ENCODE data around the gene PROM1. TPM values are rescaled to one million over a fixed set of nuclear protein-coding genes. Genes with fewer than 3 reads are reported as not detected.

PROM1 gene
- total RNA-seq, 6 experiments from 2014 or later: 0.86 to 2.2 (median 1.3) TPM

DNA sequence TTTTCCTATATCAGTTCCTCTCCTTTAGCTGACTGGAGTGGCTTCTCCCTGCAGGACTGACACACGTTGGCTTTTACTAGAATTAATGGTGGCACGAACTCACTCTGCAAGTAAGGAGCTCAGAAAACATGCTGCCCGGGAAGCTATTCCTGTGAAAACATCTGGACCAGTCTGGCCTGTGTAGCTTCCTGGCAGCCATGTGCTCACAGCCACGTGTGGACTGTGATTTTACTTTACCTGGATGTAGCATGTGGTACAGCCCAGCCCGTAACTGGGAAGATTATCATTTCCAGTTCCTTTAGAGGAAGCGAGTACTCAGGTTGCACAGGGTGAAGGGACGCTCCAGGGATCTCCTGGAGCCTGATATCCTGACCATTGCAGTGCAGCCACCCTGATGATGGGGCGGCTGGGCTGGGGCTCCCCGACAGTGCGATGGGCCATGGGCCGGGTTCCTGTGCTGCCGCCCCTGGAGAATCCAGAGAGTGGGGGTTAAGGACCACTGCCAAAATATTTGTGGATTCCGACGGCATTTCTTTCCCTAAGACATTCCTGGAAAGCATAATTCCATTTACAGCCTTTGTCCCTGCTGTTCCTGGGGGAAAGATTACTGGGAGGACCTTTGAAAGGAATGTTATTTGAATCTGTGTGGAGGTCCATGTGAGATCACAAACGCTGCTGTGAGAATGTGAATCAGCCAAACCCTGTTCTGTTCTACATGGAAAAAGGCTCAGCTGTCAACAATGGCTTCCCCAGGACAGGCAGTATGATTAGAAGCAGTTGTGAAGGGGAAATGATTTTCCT is 35.0 kb downstream of the PROM1 start:
- Histone ChIP-seq H3K27me3 (no peaks in the 10 kb centered on the region), H3K9me3 (no peaks in the 10 kb centered on the region), H3K27ac (no peak overlapping the region), H3K4me3 (no peak overlapping the region), H3K4me1 (no peaks in the 10 kb centered on the region), H3K36me3 (no peaks in the 10 kb centered on the region)
- intact Hi-C loops (cut with DNase I): no loop called here
- WGBS (ENCODE audit: insufficient coverage, low coverage, low lambda C conversion rate, missing lambda C conversion rate): 63% methylated on average over 8 of the region's 15 CpGs
- no peak for ATAC-seq
- DNase-seq: no peak
- no peak for TF ChIP-seq POLR2A (IDR thresholded peaks at IDR 0.05)
- TF ChIP-seq, protein P1, sequence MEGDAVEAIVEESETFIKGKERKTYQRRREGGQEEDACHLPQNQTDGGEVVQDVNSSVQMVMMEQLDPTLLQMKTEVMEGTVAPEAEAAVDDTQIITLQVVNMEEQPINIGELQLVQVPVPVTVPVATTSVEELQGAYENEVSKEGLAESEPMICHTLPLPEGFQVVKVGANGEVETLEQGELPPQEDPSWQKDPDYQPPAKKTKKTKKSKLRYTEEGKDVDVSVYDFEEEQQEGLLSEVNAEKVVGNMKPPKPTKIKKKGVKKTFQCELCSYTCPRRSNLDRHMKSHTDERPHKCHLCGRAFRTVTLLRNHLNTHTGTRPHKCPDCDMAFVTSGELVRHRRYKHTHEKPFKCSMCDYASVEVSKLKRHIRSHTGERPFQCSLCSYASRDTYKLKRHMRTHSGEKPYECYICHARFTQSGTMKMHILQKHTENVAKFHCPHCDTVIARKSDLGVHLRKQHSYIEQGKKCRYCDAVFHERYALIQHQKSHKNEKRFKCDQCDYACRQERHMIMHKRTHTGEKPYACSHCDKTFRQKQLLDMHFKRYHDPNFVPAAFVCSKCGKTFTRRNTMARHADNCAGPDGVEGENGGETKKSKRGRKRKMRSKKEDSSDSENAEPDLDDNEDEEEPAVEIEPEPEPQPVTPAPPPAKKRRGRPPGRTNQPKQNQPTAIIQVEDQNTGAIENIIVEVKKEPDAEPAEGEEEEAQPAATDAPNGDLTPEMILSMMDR (IDR thresholded peaks at IDR 0.05): no peak

DNA sequence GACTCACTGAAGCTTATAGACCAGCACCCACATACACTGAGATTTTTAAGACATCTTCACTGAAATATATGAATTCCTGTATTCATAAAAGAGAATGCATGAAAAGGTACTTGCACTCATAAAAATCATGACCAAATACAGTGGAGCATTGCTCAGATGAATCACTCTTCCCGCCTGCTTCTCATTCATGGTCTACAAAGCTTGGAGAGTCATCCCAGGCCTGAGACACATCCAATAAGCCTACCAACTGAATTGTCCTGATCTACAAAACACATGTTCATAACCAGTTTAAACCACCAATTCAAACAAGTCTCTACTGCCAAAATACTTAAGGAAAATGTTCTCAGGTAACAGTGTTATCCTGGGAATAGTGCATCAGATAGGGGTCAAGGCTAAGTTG is 38.1 kb downstream of the PROM1 start:
- intact Hi-C loops (cut with DNase I): no loop called here
- H3K36me3 ChIP-seq: no peaks in the 10 kb centered on the region
- no peak overlapping the region for H3K4me3 ChIP-seq
- TF ChIP-seq, protein P1 (IDR thresholded peaks at IDR 0.05): no peak
- no peak for TF ChIP-seq POLR2A (IDR thresholded peaks at IDR 0.05)
- H3K27me3 ChIP-seq: no peaks in the 10 kb centered on the region
- ATAC-seq (no peak), DNase-seq (no peak)
- WGBS (ENCODE audit: insufficient coverage, low coverage, low lambda C conversion rate, missing lambda C conversion rate): 100% methylated on average over 1 of the region's 1 CpG
- H3K27ac ChIP-seq: no peak overlapping the region
- no peaks in the 10 kb centered on the region for H3K9me3 ChIP-seq
- H3K4me1 ChIP-seq: no peaks in the 10 kb centered on the region

DNA sequence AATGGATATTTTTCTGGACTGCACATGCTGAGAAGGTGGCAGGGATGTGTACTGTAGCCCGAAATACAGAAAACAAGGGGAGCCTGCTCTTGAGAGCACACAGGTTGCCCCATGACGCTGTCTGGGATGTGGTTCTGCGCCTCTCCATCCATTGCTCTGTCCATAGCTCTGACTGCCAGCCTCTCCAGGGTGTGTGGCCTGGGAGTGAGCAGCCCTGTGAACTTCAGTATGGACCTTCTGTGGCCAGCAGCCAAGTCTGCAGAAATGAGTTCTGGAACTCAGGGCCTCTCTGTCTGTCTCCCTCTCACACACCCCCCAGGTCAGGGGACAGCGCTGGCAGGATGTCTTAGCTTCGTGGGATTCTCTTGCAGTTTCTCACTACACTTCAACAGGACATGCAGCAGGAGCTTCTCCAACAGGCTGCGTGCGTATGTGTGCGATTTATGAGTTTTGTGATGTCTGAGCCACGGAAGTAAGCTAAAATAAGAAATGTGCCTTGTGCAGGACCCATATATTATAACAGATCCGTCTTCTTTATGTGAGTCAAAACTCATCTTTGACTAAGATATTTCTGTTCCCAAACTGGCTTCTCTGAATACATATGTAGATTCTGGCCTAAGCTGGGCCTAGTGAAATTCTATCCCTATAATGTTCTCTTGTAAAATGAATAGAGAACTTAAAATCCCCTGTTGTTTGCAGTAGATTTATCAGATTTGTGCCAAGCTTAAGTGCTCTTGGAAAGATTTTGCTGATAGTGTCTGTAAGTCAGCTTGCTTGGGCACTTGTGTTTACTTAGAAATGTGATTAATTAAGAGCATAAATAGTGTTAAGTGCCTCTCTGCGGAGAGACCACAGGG is 40.0 kb downstream of the PROM1 start:
- no peak for DNase-seq
- Histone ChIP-seq H3K4me1 (no peaks in the 10 kb centered on the region), H3K36me3 (no peaks in the 10 kb centered on the region), H3K4me3 (no peak overlapping the region), H3K27ac (no peak overlapping the region), H3K27me3 (no peaks in the 10 kb centered on the region), H3K9me3 (no peaks in the 10 kb centered on the region)
- intact Hi-C loops (cut with DNase I): no loop called here
- ATAC-seq: peak in 2 of 4 donors; percentile 38 to 39
- 68% methylated on average over 8 of the region's 11 CpGs for WGBS (ENCODE audit: insufficient coverage, low coverage, low lambda C conversion rate, missing lambda C conversion rate)
- TF ChIP-seq, protein P1 (IDR thresholded peaks at IDR 0.05): no peak
- TF ChIP-seq POLR2A (IDR thresholded peaks at IDR 0.05): no peak

DNA sequence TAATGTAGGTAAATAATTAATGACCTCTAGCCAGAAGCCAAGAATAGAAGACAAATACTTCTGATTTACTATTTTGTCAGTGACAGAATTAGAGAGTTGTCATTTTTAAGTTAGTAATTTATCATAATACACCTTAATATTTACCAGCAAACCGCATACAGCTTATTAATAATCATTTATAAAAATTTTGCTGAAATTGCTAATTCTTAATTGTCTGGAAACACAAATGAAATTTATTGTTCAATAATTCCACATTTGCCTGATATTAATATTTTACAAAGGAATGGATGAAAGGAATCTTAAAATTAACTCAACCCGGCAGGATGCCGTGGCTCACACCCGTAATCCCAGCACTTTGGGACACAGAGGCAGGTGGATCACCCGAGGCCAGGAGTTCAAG is 44.7 kb downstream of the PROM1 start:
- no peaks in the 10 kb centered on the region for H3K9me3 ChIP-seq
- no peak for ATAC-seq
- H3K36me3 ChIP-seq: no peaks in the 10 kb centered on the region
- peaks cover 0 to 4% (median 2%) of the 10 kb centered on the region in 4 donors for H3K4me1 ChIP-seq
- 90% methylated on average over 5 of the region's 5 CpGs for WGBS (ENCODE audit: insufficient coverage, low coverage, low lambda C conversion rate, missing lambda C conversion rate)
- no peak overlapping the region for H3K27ac ChIP-seq
- DNase-seq: no peak
- H3K4me3 ChIP-seq: no peak overlapping the region
- intact Hi-C loops (cut with DNase I): no loop called here
- TF ChIP-seq, protein P1 (IDR thresholded peaks at IDR 0.05): no peak
- TF ChIP-seq POLR2A (IDR thresholded peaks at IDR 0.05): no peak
- H3K27me3 ChIP-seq: no peaks in the 10 kb centered on the region
